Mesothelial cell of epicardium (in vitro differentiated cells): ENCODE measurements around the gene RNASEL. TPM values are rescaled to one million over a fixed set of nuclear protein-coding genes. Genes with fewer than 3 reads are reported as not detected.
"Not testable (repeated sequence)": the region's sequence is repeated elsewhere in the genome, so short reads cannot be mapped to it uniquely, and the experiment has no call there.

Experiments
- DNase-seq, 2 experiments: peaks; one replicate each; pipeline ENCODE4 v3.0.0; 2021; ENCODE audit warnings: low spot score in 2 of 2; ENCODE audit not compliant: unreplicated experiment in 2 of 2
- H3K27ac Mint-ChIP-seq: 2 replicates; pipeline ENCODE4 v1.8.0; 2021; ENCODE audit warnings: mixed read lengths
- H3K27me3 Mint-ChIP-seq: 2 replicates; pipeline ENCODE4 v1.8.0; 2021; ENCODE audit warnings: low read depth, mixed read lengths
- H3K36me3 Mint-ChIP-seq: 2 replicates; pipeline ENCODE4 v1.8.0; 2021; ENCODE audit warnings: mixed read lengths
- H3K4me1 Mint-ChIP-seq: 2 replicates; pipeline ENCODE4 v1.8.0; 2021; ENCODE audit warnings: mixed read lengths
- H3K4me3 Mint-ChIP-seq: 2 replicates; pipeline ENCODE4 v1.8.0; 2021; ENCODE audit warnings: mild to moderate bottlenecking, moderate library complexity, mixed read lengths
- H3K9me3 Mint-ChIP-seq: 2 replicates; pipeline ENCODE4 v1.8.0; 2021; ENCODE audit warnings: mixed read lengths
- total RNA-seq: library from RNA; stranded (reverse); gene quantifications from 3 replicates; pipeline ENCODE4 v1.2.1, GENCODE V29; 2021
- TF ChIP-seq, protein P1 (sequence below): fragments of 200-600 bp; sonication (generic); IDR thresholded peaks from one replicate; pipeline ENCODE4 v1.5.0; 2021; ENCODE audit warnings: antibody characterized with exemption; ENCODE audit not compliant: unreplicated experiment

The RNASEL gene
- total RNA-seq, 1 donor from 2014 or later = 5.6 TPM

DNA sequence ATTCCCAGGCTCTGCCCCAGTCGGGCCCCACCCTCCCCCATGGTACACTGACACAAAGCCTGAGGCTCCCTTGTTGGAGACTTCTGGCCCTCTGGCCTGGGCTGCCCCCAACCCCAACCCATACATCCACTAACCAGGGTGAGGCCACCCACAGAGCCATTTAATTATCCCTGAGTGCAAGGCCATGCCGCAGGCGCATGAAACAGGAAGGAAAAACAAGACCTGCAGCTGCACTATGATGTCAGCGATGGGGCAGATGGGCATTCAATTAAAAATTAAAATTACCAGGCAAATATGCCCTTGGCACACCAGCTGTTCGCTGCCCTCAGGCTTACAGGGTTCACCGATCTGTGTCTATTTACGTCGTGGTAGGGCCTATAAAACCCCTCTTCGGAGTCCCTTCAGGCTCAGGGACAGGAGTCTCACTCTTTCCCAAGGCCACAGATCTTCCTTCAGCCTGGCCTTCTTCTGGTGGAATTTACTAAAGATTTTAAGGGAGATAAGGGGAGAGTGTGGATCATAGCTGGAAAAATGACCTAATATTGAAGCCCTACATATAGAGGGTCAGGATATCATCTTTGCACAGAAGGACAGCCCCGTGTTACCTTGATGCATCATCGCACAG lies 44.7 kb upstream of the RNASEL start:
- H3K4me1 Mint-ChIP-seq = peaks cover 17% of the 10 kb centered on the region
- TF ChIP-seq, protein P1, sequence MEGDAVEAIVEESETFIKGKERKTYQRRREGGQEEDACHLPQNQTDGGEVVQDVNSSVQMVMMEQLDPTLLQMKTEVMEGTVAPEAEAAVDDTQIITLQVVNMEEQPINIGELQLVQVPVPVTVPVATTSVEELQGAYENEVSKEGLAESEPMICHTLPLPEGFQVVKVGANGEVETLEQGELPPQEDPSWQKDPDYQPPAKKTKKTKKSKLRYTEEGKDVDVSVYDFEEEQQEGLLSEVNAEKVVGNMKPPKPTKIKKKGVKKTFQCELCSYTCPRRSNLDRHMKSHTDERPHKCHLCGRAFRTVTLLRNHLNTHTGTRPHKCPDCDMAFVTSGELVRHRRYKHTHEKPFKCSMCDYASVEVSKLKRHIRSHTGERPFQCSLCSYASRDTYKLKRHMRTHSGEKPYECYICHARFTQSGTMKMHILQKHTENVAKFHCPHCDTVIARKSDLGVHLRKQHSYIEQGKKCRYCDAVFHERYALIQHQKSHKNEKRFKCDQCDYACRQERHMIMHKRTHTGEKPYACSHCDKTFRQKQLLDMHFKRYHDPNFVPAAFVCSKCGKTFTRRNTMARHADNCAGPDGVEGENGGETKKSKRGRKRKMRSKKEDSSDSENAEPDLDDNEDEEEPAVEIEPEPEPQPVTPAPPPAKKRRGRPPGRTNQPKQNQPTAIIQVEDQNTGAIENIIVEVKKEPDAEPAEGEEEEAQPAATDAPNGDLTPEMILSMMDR = no peak
- no peaks in the 10 kb centered on the region for H3K36me3 Mint-ChIP-seq
- H3K27me3 Mint-ChIP-seq = no peaks in the 10 kb centered on the region
- H3K4me3 Mint-ChIP-seq = no peak overlapping the region
- H3K9me3 Mint-ChIP-seq = no peaks in the 10 kb centered on the region
- no peak for DNase-seq
- no peak overlapping the region for H3K27ac Mint-ChIP-seq

GRCh38 chr1:182633031-182633430 lies 44.0 kb upstream of the RNASEL start:
- no peaks in the 10 kb centered on the region for H3K27me3 Mint-ChIP-seq
- H3K4me1 Mint-ChIP-seq = peaks cover 17% of the 10 kb centered on the region

DNA sequence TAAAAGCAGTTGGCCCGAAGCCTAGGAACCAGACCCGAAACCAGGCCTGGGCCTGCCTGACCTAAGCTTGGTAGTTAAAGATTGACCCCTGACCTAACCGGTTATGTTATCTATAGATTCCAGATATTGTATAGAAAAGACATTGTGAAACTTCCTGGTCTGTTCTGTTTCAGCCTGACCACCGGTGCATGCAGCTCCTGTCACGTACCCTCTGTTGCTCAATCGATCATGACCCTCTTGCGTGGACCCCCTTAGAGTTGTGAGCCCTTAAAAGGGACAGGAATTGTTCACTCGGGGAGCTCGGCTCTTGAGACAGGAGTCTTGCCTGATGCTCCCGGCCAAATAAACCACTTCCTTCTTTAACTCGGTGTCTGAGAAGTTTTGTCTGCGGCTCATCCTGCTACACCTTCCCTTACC lies 43.4 kb upstream of the RNASEL start:
- peaks cover 21% of the 10 kb centered on the region for H3K4me1 Mint-ChIP-seq
- not testable (repeated sequence) for H3K27me3 Mint-ChIP-seq, H3K36me3 Mint-ChIP-seq, H3K9me3 Mint-ChIP-seq, DNase-seq, H3K4me3 Mint-ChIP-seq
- H3K27ac Mint-ChIP-seq = peak overlapping the region; percentile 18

More at GRCh38 chr1:182633031-182633430, 44.0 kb upstream of the RNASEL start:
- TF ChIP-seq, protein P1 = no peak
- no peak overlapping the region for H3K27ac Mint-ChIP-seq
- no peak overlapping the region for H3K4me3 Mint-ChIP-seq
- H3K9me3 Mint-ChIP-seq = no peaks in the 10 kb centered on the region
- no peaks in the 10 kb centered on the region for H3K36me3 Mint-ChIP-seq
- no peak for DNase-seq

DNA sequence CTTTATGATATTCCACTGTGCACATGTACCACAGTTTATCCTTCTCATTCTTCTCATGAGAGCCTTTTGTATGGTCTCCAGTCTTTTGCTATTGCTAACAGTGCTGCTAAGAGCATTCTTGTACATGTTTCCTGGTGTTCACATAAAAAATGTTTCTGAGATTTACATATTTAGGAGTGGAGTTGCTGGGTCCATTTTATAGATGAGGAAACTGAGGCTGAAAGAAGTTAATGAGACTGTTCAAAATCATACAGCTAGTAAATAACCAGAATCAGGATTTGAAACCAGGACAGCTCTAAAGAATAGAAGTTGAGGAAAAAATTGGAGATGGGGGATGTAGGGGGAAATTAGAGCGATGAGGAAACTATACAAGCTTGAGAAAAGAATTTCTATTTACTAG lies 42.9 kb upstream of the RNASEL start:
- TF ChIP-seq, protein P1 = no peak
- H3K27ac Mint-ChIP-seq = no peak overlapping the region
- no peaks in the 10 kb centered on the region for H3K27me3 Mint-ChIP-seq
- H3K4me1 Mint-ChIP-seq = peaks cover 22% of the 10 kb centered on the region
- H3K9me3 Mint-ChIP-seq = no peaks in the 10 kb centered on the region
- DNase-seq = no peak
- no peak overlapping the region for H3K4me3 Mint-ChIP-seq
- H3K36me3 Mint-ChIP-seq = no peaks in the 10 kb centered on the region

DNA sequence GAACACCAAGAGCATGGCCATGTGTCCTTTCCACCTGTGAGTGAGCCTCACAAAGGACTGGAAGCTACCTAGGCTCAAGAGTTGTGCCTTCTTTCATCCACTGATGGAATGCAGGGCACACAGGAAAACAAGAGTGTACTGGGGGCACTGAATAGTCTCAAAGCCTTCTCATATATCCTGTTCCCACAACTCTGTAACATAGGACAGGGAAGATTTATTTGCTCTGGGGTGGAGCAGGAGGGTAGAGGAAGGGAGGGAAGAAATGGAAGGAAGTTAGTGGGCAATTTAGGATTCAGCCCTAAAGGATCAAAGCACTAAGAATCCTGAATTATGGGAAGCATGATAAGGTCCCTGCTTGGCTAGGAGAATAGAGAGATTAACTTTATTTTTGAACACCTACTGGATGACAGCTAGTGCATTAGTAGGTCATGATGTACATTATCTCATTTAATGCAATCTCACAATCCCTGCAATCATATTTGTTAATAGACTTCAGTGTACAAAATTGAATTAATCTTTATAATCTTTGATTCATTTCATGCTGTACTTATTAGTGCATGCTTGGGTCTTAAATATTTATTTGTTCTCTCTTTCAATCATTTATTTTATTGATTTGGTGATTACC lies 42.1 kb upstream of the RNASEL start:
- H3K9me3 Mint-ChIP-seq = no peaks in the 10 kb centered on the region
- no peak overlapping the region for H3K4me3 Mint-ChIP-seq
- TF ChIP-seq, protein P1 = no peak
- no peak overlapping the region for H3K27ac Mint-ChIP-seq
- no peaks in the 10 kb centered on the region for H3K36me3 Mint-ChIP-seq
- peaks cover 26% of the 10 kb centered on the region for H3K4me1 Mint-ChIP-seq
- no peak for DNase-seq
- no peaks in the 10 kb centered on the region for H3K27me3 Mint-ChIP-seq

GRCh38 chr1:182630586-182630985 lies 41.5 kb upstream of the RNASEL start:
- Mint-ChIP-seq H3K27me3 (no peaks in the 10 kb centered on the region), H3K9me3 (no peaks in the 10 kb centered on the region), H3K4me1 (peaks cover 28% of the 10 kb centered on the region), H3K27ac (no peak overlapping the region), H3K36me3 (no peaks in the 10 kb centered on the region), H3K4me3 (no peak overlapping the region)
- TF ChIP-seq, protein P1 = no peak
- DNase-seq = no peak
